ENCODE results near the gene TCAF1. TPM values are rescaled to one million over a fixed set of nuclear protein-coding genes. Genes with fewer than 3 reads are reported as not detected.
"Not testable (repeated sequence)": the region's sequence is repeated elsewhere in the genome, so short reads cannot be mapped to it uniquely, and the experiment has no call there.

The TCAF1 gene
- total RNA-seq, 1 donor from 2014 or later = 12.6 TPM

DNA sequence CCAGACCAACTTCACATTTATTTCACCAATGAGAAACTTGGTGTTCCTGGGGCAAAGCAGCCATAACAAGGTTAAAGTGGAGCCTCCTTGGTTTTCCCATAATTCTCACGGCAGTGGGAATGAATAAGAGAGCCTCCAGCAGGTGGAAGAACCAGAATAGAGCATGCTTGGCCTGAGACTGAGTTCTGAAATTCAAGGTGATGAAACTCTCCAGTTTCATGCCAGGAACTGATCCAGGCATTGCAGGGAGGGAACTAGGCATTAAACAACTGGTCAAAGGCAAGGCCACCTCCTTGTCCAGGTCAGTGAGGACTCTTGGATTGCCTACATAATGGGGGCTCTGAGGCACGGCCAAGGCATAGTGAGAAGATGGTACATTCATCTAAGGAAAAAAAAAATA, 44.0 kb downstream of the TCAF1 start:
- intact Hi-C loops (cut with micrococcal nuclease); H3K27ac Mint-ChIP-seq; H3K36me3 Mint-ChIP-seq (ENCODE audit: low read depth); H3K9me3 Mint-ChIP-seq; H3K4me1 Mint-ChIP-seq; H3K4me3 Mint-ChIP-seq; DNase-seq; H3K27me3 Mint-ChIP-seq: not testable (repeated sequence)

DNA sequence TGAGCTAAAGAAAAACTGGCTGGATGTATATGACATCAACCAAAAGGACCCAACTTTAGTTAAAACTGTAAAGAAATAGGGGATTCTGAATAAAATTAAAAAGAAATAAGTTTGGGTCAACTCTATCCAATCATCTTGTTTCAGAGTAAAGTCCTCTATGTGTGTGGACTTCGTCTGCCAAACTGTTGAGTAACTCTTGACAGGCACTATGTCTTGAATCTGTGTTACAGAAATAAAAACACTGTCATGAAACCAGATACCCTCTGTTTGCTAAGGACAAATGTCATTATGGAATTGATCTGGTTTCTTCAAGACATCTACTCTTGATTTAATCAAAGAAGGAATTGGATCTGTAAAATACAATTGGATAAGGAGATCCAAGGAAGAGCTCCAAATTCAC, 46.5 kb downstream of the TCAF1 start:
- H3K9me3 Mint-ChIP-seq; H3K36me3 Mint-ChIP-seq (ENCODE audit: low read depth); H3K27me3 Mint-ChIP-seq; DNase-seq; H3K4me1 Mint-ChIP-seq; H3K4me3 Mint-ChIP-seq; H3K27ac Mint-ChIP-seq; intact Hi-C loops (cut with micrococcal nuclease): not testable (repeated sequence)

DNA sequence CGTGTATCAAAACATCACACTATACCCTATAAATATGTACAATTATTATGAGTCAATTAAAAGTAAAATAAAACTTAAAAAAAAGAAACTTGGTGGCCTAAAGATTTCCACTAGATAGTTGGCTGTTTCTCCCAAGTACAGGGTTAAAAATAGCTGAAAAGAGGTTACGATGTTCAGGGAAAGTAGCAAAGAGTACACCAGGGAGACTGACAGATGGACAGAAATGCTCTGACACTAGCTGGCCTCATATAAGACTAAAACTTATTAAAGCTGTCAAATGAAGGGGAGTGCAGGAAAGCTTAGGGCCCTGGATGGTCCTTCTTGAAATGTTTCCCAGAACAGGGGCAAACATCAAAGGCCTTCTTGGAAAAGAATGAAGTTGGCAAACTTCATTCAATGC, 51.3 kb downstream of the TCAF1 start:
- no peaks in the 10 kb centered on the region for H3K4me1 Mint-ChIP-seq

GRCh38 chr7:143849785-143850479, 52.0 kb downstream of the TCAF1 start:
- intact Hi-C loops (cut with micrococcal nuclease) = no loop called here

More for the DNA sequence above, 51.3 kb downstream of the TCAF1 start:
- Mint-ChIP-seq H3K9me3 (no peaks in the 10 kb centered on the region), H3K36me3 (ENCODE audit: low read depth) (no peaks in the 10 kb centered on the region), H3K27ac (no peak overlapping the region), H3K27me3 (no peaks in the 10 kb centered on the region), H3K4me3 (no peak overlapping the region)
- intact Hi-C loops (cut with micrococcal nuclease) = no loop called here
- no peak for DNase-seq

DNA sequence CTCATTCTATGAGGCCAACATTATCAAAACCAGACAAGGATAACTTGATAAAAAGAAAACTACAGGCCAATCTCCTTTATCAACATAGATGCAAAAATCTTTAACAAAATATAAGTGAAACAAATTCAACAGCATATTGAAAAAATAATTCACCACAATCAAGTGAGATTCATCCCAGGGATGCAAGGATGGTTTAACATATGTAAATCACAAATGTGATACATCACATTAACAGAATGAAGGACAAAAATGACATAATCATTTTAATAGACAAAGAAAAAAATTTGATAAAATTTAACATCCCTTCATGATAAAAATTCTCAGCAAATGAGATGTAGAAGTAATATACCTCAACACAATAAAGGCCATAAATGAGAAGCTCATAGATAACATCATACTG, 53.8 kb downstream of the TCAF1 start:
- H3K36me3 Mint-ChIP-seq (ENCODE audit: low read depth) = peaks cover 4% of the 10 kb centered on the region
- no peak overlapping the region for H3K27ac Mint-ChIP-seq
- intact Hi-C loops (cut with micrococcal nuclease) = no loop called here
- no peak for DNase-seq
- no peaks in the 10 kb centered on the region for H3K4me1 Mint-ChIP-seq
- H3K9me3 Mint-ChIP-seq = no peaks in the 10 kb centered on the region
- H3K27me3 Mint-ChIP-seq = no peaks in the 10 kb centered on the region
- H3K4me3 Mint-ChIP-seq = no peak overlapping the region

More at GRCh38 chr7:143849785-143850479, 52.0 kb downstream of the TCAF1 start:
- H3K27me3 Mint-ChIP-seq = no peaks in the 10 kb centered on the region
- peaks cover 1% of the 10 kb centered on the region for H3K36me3 Mint-ChIP-seq (ENCODE audit: low read depth)
- no peaks in the 10 kb centered on the region for H3K4me1 Mint-ChIP-seq
- H3K4me3 Mint-ChIP-seq = no peak overlapping the region
- H3K27ac Mint-ChIP-seq = no peak overlapping the region
- DNase-seq = no peak
- H3K9me3 Mint-ChIP-seq = no peaks in the 10 kb centered on the region

DNA sequence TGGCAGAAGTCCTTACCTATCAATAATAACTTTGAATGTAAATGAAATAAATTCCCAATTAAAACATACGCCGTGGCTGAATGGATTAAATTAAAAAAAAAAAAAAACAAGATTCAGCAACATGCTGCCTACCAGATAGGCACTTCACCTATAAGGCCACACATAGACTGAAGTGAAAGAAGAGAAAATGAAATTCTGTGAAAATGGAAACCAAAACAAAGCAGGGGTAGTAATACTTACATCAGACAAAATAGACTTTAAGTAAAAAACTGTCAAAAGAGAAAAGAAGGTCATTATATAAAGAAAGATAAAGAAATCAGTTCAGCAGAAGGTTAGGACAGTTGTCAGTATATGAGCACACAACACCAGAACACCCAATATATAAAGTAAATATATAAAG, 55.3 kb downstream of the TCAF1 start:
- no peak overlapping the region for H3K27ac Mint-ChIP-seq
- H3K27me3 Mint-ChIP-seq = no peaks in the 10 kb centered on the region
- H3K36me3 Mint-ChIP-seq (ENCODE audit: low read depth) = peaks cover 4% of the 10 kb centered on the region
- intact Hi-C loops (cut with micrococcal nuclease) = no loop called here
- no peaks in the 10 kb centered on the region for H3K4me1 Mint-ChIP-seq
- H3K4me3 Mint-ChIP-seq = no peak overlapping the region
- H3K9me3 Mint-ChIP-seq = no peaks in the 10 kb centered on the region
- DNase-seq = no peak

DNA sequence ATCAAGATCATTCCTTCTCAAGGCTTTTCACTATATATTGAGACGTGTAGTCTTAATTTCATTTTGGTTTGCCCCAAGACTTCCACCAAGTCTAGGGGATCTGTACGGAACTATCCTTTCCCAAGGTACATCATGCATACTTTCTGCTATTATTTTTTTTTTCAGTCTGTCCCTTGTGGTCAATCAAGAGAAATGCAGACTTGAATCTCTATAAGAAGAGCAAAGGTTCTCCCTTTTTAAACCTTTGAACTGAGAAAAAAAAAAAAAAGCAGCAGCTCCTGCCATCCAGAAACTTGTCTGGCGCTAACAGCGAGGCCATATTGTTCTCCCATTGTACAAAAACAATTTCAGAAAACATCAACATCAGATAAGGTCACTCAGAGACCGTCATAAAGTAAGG, 60.3 kb downstream of the TCAF1 start:
- H3K4me1 Mint-ChIP-seq; H3K27me3 Mint-ChIP-seq; H3K36me3 Mint-ChIP-seq (ENCODE audit: low read depth); DNase-seq; intact Hi-C loops (cut with micrococcal nuclease); H3K9me3 Mint-ChIP-seq; H3K4me3 Mint-ChIP-seq; H3K27ac Mint-ChIP-seq: not testable (repeated sequence)

- DNase-seq; H3K36me3 Mint-ChIP-seq (ENCODE audit: low read depth); H3K4me3 Mint-ChIP-seq; H3K27ac Mint-ChIP-seq; H3K4me1 Mint-ChIP-seq; H3K27me3 Mint-ChIP-seq; H3K9me3 Mint-ChIP-seq; intact Hi-C loops (cut with micrococcal nuclease): not testable (repeated sequence)
These were observed 61.9 kb downstream of the TCAF1 start for GRCh38 chr7:143840062-143840461.

DNA sequence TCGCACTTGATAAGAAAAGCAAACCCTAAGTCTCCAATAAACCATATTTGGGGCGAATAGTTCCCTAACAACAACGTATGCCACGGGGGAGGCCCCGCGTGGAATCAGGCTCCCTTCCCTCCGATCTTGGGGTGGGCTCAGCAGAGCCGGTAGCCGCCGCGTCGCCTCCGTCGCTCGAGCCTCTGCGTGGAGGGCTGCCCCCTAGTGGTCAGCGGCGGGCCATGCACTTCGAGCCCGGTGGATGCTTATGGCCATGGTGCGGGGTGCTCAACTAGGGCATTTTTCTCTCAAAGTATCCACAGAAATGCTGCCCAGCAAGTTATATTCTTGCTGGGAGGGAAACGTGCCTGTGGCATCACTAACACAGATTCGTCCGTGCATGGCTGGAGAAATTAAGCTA, 64.8 kb downstream of the TCAF1 start:
- H3K4me3 Mint-ChIP-seq; H3K9me3 Mint-ChIP-seq; H3K27me3 Mint-ChIP-seq; H3K4me1 Mint-ChIP-seq; H3K36me3 Mint-ChIP-seq (ENCODE audit: low read depth); intact Hi-C loops (cut with micrococcal nuclease); H3K27ac Mint-ChIP-seq: not testable (repeated sequence)
- peak; percentile 99 for DNase-seq

DNA sequence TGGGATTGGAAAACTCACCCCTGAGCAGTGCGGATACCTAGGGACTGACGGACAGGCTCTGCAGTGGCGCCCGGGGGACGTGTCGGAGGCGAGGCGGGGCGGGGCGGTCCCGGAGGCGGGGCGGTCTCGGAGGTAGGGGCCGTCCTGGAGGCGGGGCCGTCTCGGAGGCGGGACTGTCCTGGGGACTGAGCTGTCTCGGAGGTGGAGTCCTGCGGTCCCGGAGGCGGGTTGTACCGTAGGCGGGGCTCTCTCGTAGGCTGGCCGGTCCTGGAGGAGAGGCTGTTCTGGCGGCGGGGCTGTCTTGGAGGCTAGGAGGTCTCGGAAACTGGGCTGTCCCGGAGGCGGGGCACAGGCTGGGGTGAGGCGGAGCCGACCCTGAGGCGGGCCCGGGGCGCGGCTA, 65.4 kb downstream of the TCAF1 start:
- H3K4me1 Mint-ChIP-seq; H3K36me3 Mint-ChIP-seq (ENCODE audit: low read depth); H3K9me3 Mint-ChIP-seq; H3K27me3 Mint-ChIP-seq; intact Hi-C loops (cut with micrococcal nuclease): not testable (repeated sequence)
- H3K4me3 Mint-ChIP-seq = peak overlapping the region; percentile 71
- peak; percentile 97 for DNase-seq
- H3K27ac Mint-ChIP-seq = peak overlapping the region; percentile 83

- H3K36me3 Mint-ChIP-seq (ENCODE audit: low read depth); H3K4me3 Mint-ChIP-seq; intact Hi-C loops (cut with micrococcal nuclease); H3K4me1 Mint-ChIP-seq; DNase-seq; H3K27me3 Mint-ChIP-seq; H3K9me3 Mint-ChIP-seq: not testable (repeated sequence)
- H3K27ac Mint-ChIP-seq = peak overlapping the region; percentile 83
These were observed 65.9 kb downstream of the TCAF1 start for GRCh38 chr7:143836088-143836487.

DNA sequence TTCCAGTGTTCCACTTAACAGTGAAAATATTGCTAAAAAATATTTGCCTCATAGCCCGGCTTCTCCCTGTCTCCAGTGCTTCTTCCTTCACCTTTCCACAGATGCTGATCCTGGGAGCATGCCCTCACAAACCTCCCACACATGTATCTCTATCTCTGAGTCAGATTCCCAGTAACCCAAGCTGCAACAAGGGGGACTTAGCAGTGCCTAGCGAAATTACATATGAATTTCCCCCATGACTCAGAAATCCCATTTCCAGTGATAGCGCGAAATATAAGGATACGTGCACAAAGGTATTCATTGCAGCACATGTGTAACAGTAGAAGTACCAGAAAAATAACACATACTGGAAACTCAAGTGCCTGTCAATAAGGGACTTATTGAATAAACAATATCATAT, 75.4 kb downstream of the TCAF1 start:
- H3K4me1 Mint-ChIP-seq; H3K27me3 Mint-ChIP-seq; intact Hi-C loops (cut with micrococcal nuclease); DNase-seq; H3K9me3 Mint-ChIP-seq; H3K27ac Mint-ChIP-seq; H3K36me3 Mint-ChIP-seq (ENCODE audit: low read depth); H3K4me3 Mint-ChIP-seq: not testable (repeated sequence)

- DNase-seq; H3K27me3 Mint-ChIP-seq; H3K4me1 Mint-ChIP-seq; intact Hi-C loops (cut with micrococcal nuclease); H3K4me3 Mint-ChIP-seq; H3K9me3 Mint-ChIP-seq; H3K27ac Mint-ChIP-seq; H3K36me3 Mint-ChIP-seq (ENCODE audit: low read depth): not testable (repeated sequence)
These were observed 77.5 kb downstream of the TCAF1 start for GRCh38 chr7:143824295-143825135.

DNA sequence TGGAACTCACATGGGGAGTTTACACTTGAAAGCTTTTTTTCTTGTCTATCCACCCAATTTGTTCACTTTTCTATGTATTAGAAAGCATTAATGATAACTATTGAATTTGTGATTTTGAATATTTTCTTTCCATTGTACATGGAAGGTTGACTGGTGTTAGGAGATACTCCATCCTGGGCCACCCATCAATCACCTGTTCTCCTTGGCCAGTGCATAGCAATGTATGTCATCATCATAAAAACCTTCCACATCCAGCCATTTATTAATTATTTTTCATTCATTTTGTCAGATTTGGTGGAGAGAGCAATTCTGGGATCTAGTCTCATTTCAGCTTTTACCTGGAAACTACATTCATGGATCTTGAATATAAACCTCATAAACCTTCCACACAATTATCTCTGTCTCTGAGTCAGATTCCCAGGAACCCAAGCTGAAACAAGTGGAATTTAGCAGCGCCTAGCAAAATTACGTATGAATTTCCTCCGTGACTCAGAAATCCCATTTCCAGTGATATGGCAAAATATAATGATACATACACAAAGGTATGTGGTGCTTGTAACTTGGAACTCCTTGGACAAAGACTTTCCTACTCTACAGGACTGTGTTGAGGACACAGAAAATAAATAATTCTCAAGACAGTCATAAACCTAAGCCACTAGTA, 78.2 kb downstream of the TCAF1 start:
- H3K9me3 Mint-ChIP-seq; H3K27ac Mint-ChIP-seq; H3K36me3 Mint-ChIP-seq (ENCODE audit: low read depth); DNase-seq; H3K4me1 Mint-ChIP-seq; H3K4me3 Mint-ChIP-seq; intact Hi-C loops (cut with micrococcal nuclease); H3K27me3 Mint-ChIP-seq: not testable (repeated sequence)
